Activated effector memory CD4-positive, alpha-beta T cell treated with anti-CD3 and anti-CD28 coated beads, Interleukin-2, amount 50 U/mL, for 16 hours (primary cell): ENCODE results near the gene MRTFA.

Experiments
- DNase-seq: peaks from one replicate; pipeline ENCODE4 v3.0.0-alpha.2; 2020

MRTFA gene

GRCh38 chr22:40446203-40446602 lies 190.3 kb downstream of the MRTFA start:
- no peak for DNase-seq

- DNase-seq, result no peak
Observed at GRCh38 chr22:40444178-40444831, 192.2 kb downstream of the MRTFA start.

- DNase-seq, result peak; percentile 17
Observed at GRCh38 chr22:40443732-40444131, 192.8 kb downstream of the MRTFA start.

- peak; percentile 24 for DNase-seq
Observed at GRCh38 chr22:40441761-40442390, 194.6 kb downstream of the MRTFA start.

- peak; percentile 64 for DNase-seq
Observed at GRCh38 chr22:40436505-40437431, 199.8 kb downstream of the MRTFA start.

GRCh38 chr22:40434745-40435144 lies 201.8 kb downstream of the MRTFA start:
- DNase-seq, result peak; percentile 12

- peak; percentile 21 for DNase-seq
Observed at GRCh38 chr22:40434106-40434505, 202.4 kb downstream of the MRTFA start.

GRCh38 chr22:40433416-40434090 lies 203.0 kb downstream of the MRTFA start:
- DNase-seq, result no peak

- DNase-seq, result peak; percentile 36
Observed at GRCh38 chr22:40432625-40433024, 203.9 kb downstream of the MRTFA start.

GRCh38 chr22:40432157-40432556 lies 204.4 kb downstream of the MRTFA start:
- no peak for DNase-seq

GRCh38 chr22:40430991-40431390 lies 205.5 kb downstream of the MRTFA start:
- peak; percentile 28 for DNase-seq

GRCh38 chr22:40429481-40429880 lies 207.0 kb downstream of the MRTFA start:
- DNase-seq, result peak; percentile 41

GRCh38 chr22:40428796-40429195 lies 207.7 kb downstream of the MRTFA start:
- DNase-seq, result peak; percentile 51

- DNase-seq, result peak; percentile 38
Observed at GRCh38 chr22:40426594-40427333, 209.8 kb downstream of the MRTFA start.

- DNase-seq, result no peak
Observed at GRCh38 chr22:40425082-40425481, 211.4 kb downstream of the MRTFA start.

GRCh38 chr22:40423882-40424640 lies 212.5 kb downstream of the MRTFA start:
- no peak for DNase-seq

GRCh38 chr22:40423310-40423688 lies 213.2 kb downstream of the MRTFA start:
- no peak for DNase-seq

GRCh38 chr22:40422558-40423309 lies 213.8 kb downstream of the MRTFA start:
- DNase-seq, result no peak

- no peak for DNase-seq
Observed at GRCh38 chr22:40421941-40422340, 214.6 kb downstream of the MRTFA start.

- no peak for DNase-seq
Observed at GRCh38 chr22:40421082-40421350, 215.5 kb downstream of the MRTFA start.
